Thoracic aorta endothelial cell (primary cell): ENCODE results near the gene NPIPA1. TPM values are rescaled to one million over a fixed set of nuclear protein-coding genes. Genes with fewer than 3 reads are reported as not detected.

Experiments
- small RNA-seq: library from RNA; depleted of rRNA; stranded (forward); fragments of <200 nt; gene quantifications from one replicate; pipeline ENCODE3, GENCODE V24; 2012
- total RNA-seq: library from RNA; depleted of rRNA; stranded (reverse); fragments of >200 nt; gene quantifications from 2 replicates; pipeline ENCODE4 v1.2.3, GENCODE V29; 2012

NPIPA1 gene
- total RNA-seq: 32.0 and 33.7 TPM in 2 replicates

GRCh38 chr16:14937143-14937542, at the start of gene NPIPA1:
TSS of gene NPIPA1 (plus strand) at chr16:14937443. CDS start at chr16:14937443, 0 bp downstream.

GRCh38 chr16:14974656-14975417, 37.6 kb downstream of the NPIPA1 start, which contains the start of gene PDXDC1:
TSS of gene PDXDC1 (plus strand) at chr16:14975026. CDS start at chr16:14975200, 174 bp downstream.

Small RNAs within 50 kb of the gene (small RNA-seq; reads per million reads assigned to genes)
- gene AC138932.4 (not detected), gene MIR3180-1 (not detected), gene MIR3670-1 (not detected), gene MIR6511A1 (not detected), gene MIR6770-1 (not detected), gene RF00019 (not detected)

Other genes starting within 250 kb of the NPIPA1 start
- gene PLA2G10, start 243.1 kb upstream of the NPIPA1 start, total RNA-seq: not detected in 2 replicates
- 0.36 and 0.40 TPM in 2 replicates for gene NPIPA3, start 234.0 kb upstream of the NPIPA1 start, total RNA-seq
- gene NPIPA2, start 194.9 kb upstream of the NPIPA1 start, total RNA-seq: 0.36 and 0.40 TPM in 2 replicates
- 156 and 166 TPM in 2 replicates for gene NOMO1, start 103.7 kb upstream of the NPIPA1 start, total RNA-seq
- 78.0 and 79.8 TPM in 2 replicates for gene PDXDC1, start 37.6 kb downstream of the NPIPA1 start, total RNA-seq
- gene NTAN1, start 118.6 kb downstream of the NPIPA1 start, total RNA-seq: 116 and 122 TPM in 2 replicates
- 39.3 and 41.5 TPM in 2 replicates for gene RRN3, start 156.8 kb downstream of the NPIPA1 start, total RNA-seq